Fibroblast of lung (primary cell): Measurements from ENCODE around the gene NRG4. TPM values are rescaled to one million over a fixed set of nuclear protein-coding genes. Genes with fewer than 3 reads are reported as not detected.

Experiments used
- DNase-seq, 2 donors: peaks; one replicate each; pipeline versions ENCODE4 v3.0.0 to v3.0.0-alpha.2; 2010; ENCODE audit warnings: low read depth in 2 of 2
- H2AFZ ChIP-seq: 2 replicates; pipeline ENCODE4 v1.5.1; 2012; ENCODE audit warnings: low read length, control low read depth, inconsistent platforms
- H3K27ac ChIP-seq: 2 replicates; pipeline ENCODE4 v1.5.1; 2011; ENCODE audit warnings: low read length, control low read depth; ENCODE audit not compliant: insufficient read depth
- H3K27me3 ChIP-seq: 2 replicates; pipeline ENCODE4 v1.5.1; 2011; ENCODE audit warnings: mild to moderate bottlenecking, low read length; ENCODE audit not compliant: control insufficient read depth, insufficient read depth
- H3K36me3 ChIP-seq: 2 replicates; pipeline ENCODE4 v1.5.1; 2011; ENCODE audit warnings: low read length; ENCODE audit not compliant: control insufficient read depth, insufficient read depth
- H3K4me1 ChIP-seq: 2 replicates; pipeline ENCODE4 v1.5.1; 2011; ENCODE audit warnings: low read length; ENCODE audit not compliant: control insufficient read depth, insufficient read depth; ENCODE audit errors: extremely low read depth
- H3K4me2 ChIP-seq: 2 replicates; pipeline ENCODE4 v1.5.1; 2011; ENCODE audit warnings: low read length, control low read depth; ENCODE audit not compliant: insufficient read depth; ENCODE audit errors: extremely low read depth
- H3K4me3 ChIP-seq, 4 experiments: fragments of 200-600 bp in 1 of 4; sonication (generic) in 1 of 4; replicated peaks in 1 of 4; 2 replicates each; pipeline ENCODE4 v1.5.1; 2011 to 2016; ENCODE audit warnings: low read length in 4 of 4, low read depth in 3 of 4, mild to moderate bottlenecking in 3 of 4, control low read depth in 2 of 4, inconsistent platforms in 1 of 4, mixed read lengths in 1 of 4; ENCODE audit not compliant: insufficient read depth in 1 of 4; ENCODE audit errors: control extremely low read depth in 1 of 4
- H3K79me2 ChIP-seq: 2 replicates; pipeline ENCODE4 v1.5.1; 2012; ENCODE audit warnings: mild to moderate bottlenecking, low read length, inconsistent platforms; ENCODE audit not compliant: control insufficient read depth, insufficient read depth
- H3K9ac ChIP-seq: 2 replicates; pipeline ENCODE4 v1.5.1; 2011; ENCODE audit warnings: mild to moderate bottlenecking, low read length, control low read depth; ENCODE audit not compliant: insufficient read depth
- H3K9me3 ChIP-seq: 2 replicates; pipeline ENCODE4 v1.5.1; 2012; ENCODE audit warnings: low read depth, low read length; ENCODE audit not compliant: control insufficient read depth, insufficient read depth
- H4K20me1 ChIP-seq: 2 replicates; pipeline ENCODE4 v1.5.1; 2011; ENCODE audit warnings: low read length; ENCODE audit not compliant: control insufficient read depth, insufficient read depth; ENCODE audit errors: extremely low read depth
- EZH2 ChIP-seq: IDR thresholded peaks from 2 replicates; pipeline ENCODE4 v1.5.1; 2012; ENCODE audit warnings: low read length, control low read depth, mild to moderate bottlenecking; ENCODE audit errors: missing control alignments
- polyA plus RNA-seq, 2 donors: library from polyadenylated mRNA; depleted of rRNA in 1 of 2; stranded (reverse) in 1 of 2; unstranded in 1 of 2; fragments of >200 nt; gene quantifications; 2 replicates each; pipeline ENCODE4 v1.2.1, GENCODE V29; 2011 to 2012; ENCODE audit warnings: missing spikeins in 1 of 2
- total RNA-seq: library from RNA; depleted of rRNA; stranded (reverse); fragments of >200 nt; gene quantifications from 2 replicates; pipeline ENCODE4 v1.2.1, GENCODE V29; 2014
- TF ChIP-seq, protein P1 (sequence below), 2 donors: IDR thresholded peaks in 1 of 2; conservative IDR thresholded peaks in 1 of 2; 1 replicate in 1 of 2; 2 replicates in 1 of 2; pipeline ENCODE4 v1.5.1; 2011 to 2012; ENCODE audit warnings: low read length in 2 of 2, control low read depth in 1 of 2, inconsistent platforms in 1 of 2, low read depth in 1 of 2, mild to moderate bottlenecking in 1 of 2

The NRG4 gene
- total and polyA plus RNA-seq, 2 donors (not counting 1 experiment from before 2014, with no cell fraction given): 0.01 TPM; not detected in 1

DNA sequence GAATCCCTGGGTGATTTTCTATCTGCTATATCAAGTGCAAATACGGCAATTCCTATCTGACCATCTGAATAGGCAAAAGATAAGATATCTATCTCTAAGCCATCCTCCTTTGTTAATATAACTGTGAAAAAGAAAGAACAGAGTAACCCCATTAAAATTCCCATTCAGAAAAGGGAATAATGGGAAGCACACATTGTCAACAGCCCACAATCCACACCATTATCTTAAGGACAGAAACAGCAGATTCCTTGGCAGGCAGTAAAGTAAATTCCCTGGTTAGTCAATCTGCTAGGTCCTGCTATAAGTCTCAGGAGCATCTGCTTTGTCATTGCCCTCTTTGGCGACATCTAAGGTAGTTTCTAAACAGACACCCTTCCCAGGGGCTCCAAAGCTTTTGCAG lies 21.9 kb upstream of the NRG4 start:
- Histone ChIP-seq H3K27me3 (no peaks in the 10 kb centered on the region), H3K4me3 (no peak overlapping the region), H2AFZ (no peak overlapping the region), H3K9ac (no peak overlapping the region), H3K79me2 (no peaks in the 10 kb centered on the region), H3K4me1 (no peaks in the 10 kb centered on the region), H3K36me3 (no peaks in the 10 kb centered on the region), H3K4me2 (no peak overlapping the region), H3K9me3 (no peaks in the 10 kb centered on the region), H4K20me1 (no peaks in the 10 kb centered on the region), H3K27ac (no peak overlapping the region)
- no peak for TF ChIP-seq EZH2
- TF ChIP-seq, protein P1, sequence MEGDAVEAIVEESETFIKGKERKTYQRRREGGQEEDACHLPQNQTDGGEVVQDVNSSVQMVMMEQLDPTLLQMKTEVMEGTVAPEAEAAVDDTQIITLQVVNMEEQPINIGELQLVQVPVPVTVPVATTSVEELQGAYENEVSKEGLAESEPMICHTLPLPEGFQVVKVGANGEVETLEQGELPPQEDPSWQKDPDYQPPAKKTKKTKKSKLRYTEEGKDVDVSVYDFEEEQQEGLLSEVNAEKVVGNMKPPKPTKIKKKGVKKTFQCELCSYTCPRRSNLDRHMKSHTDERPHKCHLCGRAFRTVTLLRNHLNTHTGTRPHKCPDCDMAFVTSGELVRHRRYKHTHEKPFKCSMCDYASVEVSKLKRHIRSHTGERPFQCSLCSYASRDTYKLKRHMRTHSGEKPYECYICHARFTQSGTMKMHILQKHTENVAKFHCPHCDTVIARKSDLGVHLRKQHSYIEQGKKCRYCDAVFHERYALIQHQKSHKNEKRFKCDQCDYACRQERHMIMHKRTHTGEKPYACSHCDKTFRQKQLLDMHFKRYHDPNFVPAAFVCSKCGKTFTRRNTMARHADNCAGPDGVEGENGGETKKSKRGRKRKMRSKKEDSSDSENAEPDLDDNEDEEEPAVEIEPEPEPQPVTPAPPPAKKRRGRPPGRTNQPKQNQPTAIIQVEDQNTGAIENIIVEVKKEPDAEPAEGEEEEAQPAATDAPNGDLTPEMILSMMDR (conservative IDR thresholded peaks at IDR 0.05 in 1 of 2, IDR thresholded peaks at IDR 0.05 in 1 of 2; ENCODE audit: low read depth in 1 of 2, low read length in 2 of 2): no peak
- no peak for DNase-seq

DNA sequence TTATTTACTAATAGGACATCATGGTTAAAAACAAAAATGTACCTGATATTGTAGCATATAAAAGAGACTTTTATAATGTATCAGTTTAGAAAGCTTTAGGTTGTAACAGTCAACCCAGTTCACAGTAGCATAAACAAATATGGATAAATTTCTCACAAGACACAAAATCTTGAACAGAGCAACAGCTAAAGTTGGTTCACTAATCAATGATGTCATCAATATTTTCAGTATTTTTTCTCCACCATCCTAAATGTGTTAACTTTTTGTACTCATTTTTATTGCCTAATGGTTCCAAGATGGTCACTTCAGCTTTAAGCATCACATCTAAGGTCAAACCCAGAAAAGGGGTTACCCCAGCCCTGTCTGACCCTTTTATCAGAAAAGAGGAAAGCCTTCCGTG lies 21.2 kb upstream of the NRG4 start:
- Histone ChIP-seq H3K36me3 (no peaks in the 10 kb centered on the region), H4K20me1 (no peaks in the 10 kb centered on the region), H3K27me3 (no peaks in the 10 kb centered on the region), H2AFZ (no peak overlapping the region), H3K79me2 (no peaks in the 10 kb centered on the region), H3K4me3 (no peak overlapping the region), H3K27ac (no peak overlapping the region), H3K9ac (no peak overlapping the region), H3K4me1 (no peaks in the 10 kb centered on the region), H3K9me3 (no peaks in the 10 kb centered on the region), H3K4me2 (no peak overlapping the region)
- TF ChIP-seq EZH2: no peak
- TF ChIP-seq, protein P1 (conservative IDR thresholded peaks at IDR 0.05 in 1 of 2, IDR thresholded peaks at IDR 0.05 in 1 of 2; ENCODE audit: low read depth in 1 of 2, low read length in 2 of 2): no peak
- no peak for DNase-seq

DNA sequence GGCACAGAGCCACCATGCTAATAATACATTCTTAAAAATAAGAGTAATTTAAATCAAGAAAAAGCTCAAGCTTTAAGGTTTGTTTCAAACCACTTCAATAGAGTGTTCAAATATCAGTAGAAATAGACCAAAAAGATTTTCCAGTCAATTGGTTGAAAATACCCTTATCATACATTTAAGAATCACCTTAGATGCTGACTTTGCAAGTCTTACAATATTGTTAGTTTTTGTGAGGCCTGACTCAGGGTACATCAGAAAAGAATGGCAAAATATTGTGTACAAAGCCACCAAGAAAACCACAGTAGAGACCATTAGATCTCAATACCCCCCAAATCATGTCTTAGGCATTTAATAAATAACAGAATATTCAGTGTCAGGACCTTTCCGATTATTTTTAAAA lies 19.8 kb upstream of the NRG4 start:
- DNase-seq: no peak
- Histone ChIP-seq H3K4me3 (no peak overlapping the region), H3K27me3 (no peaks in the 10 kb centered on the region), H3K4me1 (no peaks in the 10 kb centered on the region), H3K9ac (no peak overlapping the region), H3K36me3 (no peaks in the 10 kb centered on the region), H3K4me2 (no peak overlapping the region), H3K9me3 (no peaks in the 10 kb centered on the region), H2AFZ (no peak overlapping the region), H3K27ac (no peak overlapping the region), H4K20me1 (no peaks in the 10 kb centered on the region), H3K79me2 (no peaks in the 10 kb centered on the region)
- TF ChIP-seq, protein P1 (conservative IDR thresholded peaks at IDR 0.05 in 1 of 2, IDR thresholded peaks at IDR 0.05 in 1 of 2; ENCODE audit: low read depth in 1 of 2, low read length in 2 of 2): no peak
- TF ChIP-seq EZH2: no peak
